Measurements from ENCODE around the gene TIPRL.

- TF ChIP-seq CTCF (IDR thresholded peaks at IDR 0.05) (no peak), POLR2A (IDR thresholded peaks at IDR 0.05) (no peak)
Observed at GRCh38 chr1:168180148-168180524, 1.4 kb downstream of the TIPRL start.

Measured in heart left ventricle (tissue), 13 donors.